IPS-18c (cell line): ENCODE measurements around the gene NUPR2.
A peak's percentile ranks its signal among the peaks of the same experiment; 100 is the strongest.
"Not testable (repeated sequence)": the region's sequence is repeated elsewhere in the genome, so short reads cannot be mapped to it uniquely, and the experiment has no call there.

Experiments
- H3K4me3 ChIP-seq: 2 replicates; pipeline ENCODE4 v1.7.0; 2013; ENCODE audit warnings: low read depth, mild to moderate bottlenecking, low read length, moderate library complexity; ENCODE audit not compliant: insufficient read depth
- H3K9me3 ChIP-seq: one replicate; pipeline ENCODE4 v1.6.1; 2013; ENCODE audit warnings: mild to moderate bottlenecking, low read length, moderate library complexity; ENCODE audit not compliant: control insufficient read depth, insufficient read depth

The NUPR2 gene

GRCh38 chr7:56115852-56116538 lies at the start of gene NUPR2:
NUPR2 (minus strand) TSS chr7:56116417; CDS start chr7:56116314, 103 bp downstream.
- peaks cover 9% of the 10 kb centered on the region for H3K9me3 ChIP-seq
- H3K4me3 ChIP-seq, result peak within 1 kb of the TSS; percentile 15

GRCh38 chr7:56157238-56157790 lies 41.1 kb upstream of the NUPR2 start:
- peaks cover 39% of the 10 kb centered on the region for H3K9me3 ChIP-seq
- H3K4me3 ChIP-seq, result no peak overlapping the region

- not testable (repeated sequence) for H3K4me3 ChIP-seq
- peaks cover 21% of the 10 kb centered on the region for H3K9me3 ChIP-seq
Measured at GRCh38 chr7:56131062-56131461, 14.8 kb upstream of the NUPR2 start.

- H3K4me3 ChIP-seq, result no peak overlapping the region
- peaks cover 15% of the 10 kb centered on the region for H3K9me3 ChIP-seq
Measured at GRCh38 chr7:56127241-56127975, 11.2 kb upstream of the NUPR2 start.

- no peak overlapping the region; the same call in 1 of the 2 replicates for H3K4me3 ChIP-seq
- H3K9me3 ChIP-seq, result peaks cover 14% of the 10 kb centered on the region
Measured at GRCh38 chr7:56125831-56126230, 9.6 kb upstream of the NUPR2 start.

- H3K4me3 ChIP-seq, result peak overlapping the region; percentile 20; the same call in 1 of the 2 replicates
- H3K9me3 ChIP-seq, result peaks cover 14% of the 10 kb centered on the region
Measured at GRCh38 chr7:56124981-56125380, 8.8 kb upstream of the NUPR2 start.

GRCh38 chr7:56121440-56121839 lies 5.2 kb upstream of the NUPR2 start:
- Histone ChIP-seq H3K4me3 (no peak overlapping the region), H3K9me3 (peaks cover 6% of the 10 kb centered on the region)

GRCh38 chr7:56112244-56112643 lies 4.0 kb downstream of the NUPR2 start:
- H3K9me3 ChIP-seq, result not testable (repeated sequence)

GRCh38 chr7:56110611-56111010 lies 5.6 kb downstream of the NUPR2 start:
- Histone ChIP-seq H3K9me3 (peaks cover 6% of the 10 kb centered on the region), H3K4me3 (no peak overlapping the region)

More at GRCh38 chr7:56112244-56112643, 4.0 kb downstream of the NUPR2 start:
- not testable (repeated sequence) for H3K4me3 ChIP-seq

- H3K9me3 ChIP-seq, result no peaks in the 10 kb centered on the region
- no peak overlapping the region for H3K4me3 ChIP-seq
Measured at GRCh38 chr7:56107954-56108258, 8.3 kb downstream of the NUPR2 start.

GRCh38 chr7:56106108-56107073 lies 9.8 kb downstream of the NUPR2 start, which contains the start of gene CHCHD2:
CHCHD2 (minus strand) TSS chr7:56106476; CDS start chr7:56106413, 63 bp downstream.
- Histone ChIP-seq H3K4me3 (peak within 1 kb of the TSS; percentile 63), H3K9me3 (no peaks in the 10 kb centered on the region)

- peak overlapping the region; percentile 63 for H3K4me3 ChIP-seq
- no peaks in the 10 kb centered on the region for H3K9me3 ChIP-seq
Measured at GRCh38 chr7:56105508-56105907, 10.7 kb downstream of the NUPR2 start.

GRCh38 chr7:56104138-56104537 lies 12.1 kb downstream of the NUPR2 start:
- not testable (repeated sequence) for H3K9me3 ChIP-seq, H3K4me3 ChIP-seq

GRCh38 chr7:56099653-56100052 lies 16.6 kb downstream of the NUPR2 start:
- H3K9me3 ChIP-seq, result no peaks in the 10 kb centered on the region

GRCh38 chr7:56098187-56099008 lies 17.8 kb downstream of the NUPR2 start:
- not testable (repeated sequence) for H3K9me3 ChIP-seq, H3K4me3 ChIP-seq

More at GRCh38 chr7:56099653-56100052, 16.6 kb downstream of the NUPR2 start:
- H3K4me3 ChIP-seq, result no peak overlapping the region

GRCh38 chr7:56097700-56098099 lies 18.5 kb downstream of the NUPR2 start:
- H3K9me3 ChIP-seq, result no peaks in the 10 kb centered on the region

More at GRCh38 chr7:56097700-56098099, 18.5 kb downstream of the NUPR2 start:
- no peak overlapping the region for H3K4me3 ChIP-seq
